ENCODE data around the gene ZBTB34.

ZBTB34 gene

DNA sequence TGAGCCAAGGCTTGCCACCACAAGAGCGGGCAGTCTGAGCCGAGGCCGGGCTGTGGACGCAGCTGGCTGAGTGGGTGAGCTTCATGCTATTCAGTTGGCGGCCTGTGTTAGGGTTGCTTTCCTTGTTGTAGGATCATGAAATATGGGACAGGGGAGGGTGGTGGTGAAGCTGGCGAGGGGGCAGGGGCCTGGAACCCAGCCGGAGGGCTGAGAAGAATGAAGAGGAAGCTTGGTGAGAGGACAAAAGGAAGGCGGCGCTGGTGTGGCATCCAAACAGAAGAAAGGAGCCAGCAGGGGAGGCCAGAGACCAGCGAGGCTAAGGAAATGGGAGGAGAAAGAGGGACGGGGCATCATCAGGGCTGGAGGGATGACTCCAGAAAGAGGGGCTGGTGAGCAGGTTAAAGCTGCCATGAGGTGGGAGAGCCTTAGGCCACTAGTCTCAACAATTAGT is 72.5 kb downstream of the ZBTB34 start:
- no peak for DNase-seq

DNA sequence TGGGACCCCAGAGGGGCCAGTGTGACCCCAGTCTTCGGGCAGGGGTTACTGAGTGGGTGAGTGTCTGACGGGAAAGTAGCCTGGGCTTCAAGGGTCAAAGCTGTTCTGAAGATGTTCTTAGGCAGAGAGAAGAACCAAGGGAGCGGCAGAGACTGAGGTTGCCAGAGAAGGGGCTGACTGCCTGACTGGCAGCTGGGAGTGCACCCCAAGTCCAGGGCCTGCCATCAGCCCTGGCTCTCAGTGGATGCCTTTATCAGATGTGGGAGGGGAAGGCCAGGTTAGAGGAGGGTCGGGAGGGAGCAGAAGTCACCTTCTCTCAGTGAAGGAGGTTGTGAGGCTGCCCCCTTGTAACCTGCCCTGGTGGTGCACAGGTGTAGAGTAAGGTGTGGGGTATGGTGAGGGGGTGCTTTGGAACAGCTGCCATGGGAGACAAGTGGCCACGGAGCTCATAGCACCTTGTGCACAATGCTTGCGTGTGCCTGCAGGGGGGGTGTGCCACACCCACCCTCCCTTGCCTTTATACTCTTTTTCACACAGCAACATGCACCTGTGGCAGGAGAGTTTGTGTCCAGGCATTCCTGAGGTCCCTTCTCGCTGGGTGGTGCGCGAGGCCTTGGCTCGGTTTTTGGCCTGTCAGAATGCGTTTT is 73.0 kb downstream of the ZBTB34 start:
- no peak for DNase-seq

DNA sequence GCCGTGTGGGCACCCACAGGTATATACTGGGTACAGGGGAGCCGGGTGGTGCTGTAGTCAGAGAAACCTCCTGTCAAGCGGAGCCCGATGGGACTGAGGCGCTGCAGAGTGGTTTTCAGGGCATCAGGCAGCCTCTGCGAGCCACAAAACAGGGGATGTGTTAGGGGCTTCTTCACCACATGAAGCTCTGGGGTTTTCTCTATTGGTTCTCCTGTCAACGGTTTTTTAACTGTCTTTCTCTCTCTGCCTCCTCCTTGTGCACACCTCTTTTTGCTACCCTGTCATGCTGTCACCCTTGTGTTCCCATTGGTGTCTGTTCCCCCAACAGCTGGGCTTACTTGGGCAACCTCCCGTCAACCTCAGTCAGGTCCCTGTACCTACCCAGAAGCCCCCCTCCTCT is 74.0 kb downstream of the ZBTB34 start:
- DNase-seq = no peak
